SJSA1 (cell line): Measurements from ENCODE around the gene SIT1. TPM values are rescaled to one million over a fixed set of nuclear protein-coding genes. Genes with fewer than 3 reads are reported as not detected.
"Not testable (repeated sequence)": the region's sequence is repeated elsewhere in the genome, so short reads cannot be mapped to it uniquely, and the experiment has no call there.

Experiments
- DNase-seq, 2 experiments: peaks; one replicate each; pipeline ENCODE4 v3.0.0-alpha.2; 2015 to 2020; ENCODE audit warnings: low spot score in 2 of 2, low read depth in 1 of 2
- H3K27ac ChIP-seq: fragments of 250-450 bp; sonication (Bioruptor Pico); 2 replicates; pipeline ENCODE4 v1.5.1; 2020; ENCODE audit warnings: mild to moderate bottlenecking, moderate library complexity
- H3K27me3 ChIP-seq: fragments of 250-450 bp; sonication (Bioruptor Pico); replicated peaks from 2 replicates; pipeline ENCODE4 v1.5.1; 2020; ENCODE audit warnings: mild to moderate bottlenecking, moderate library complexity
- H3K36me3 ChIP-seq: fragments of 250-450 bp; sonication (Bioruptor Pico); 2 replicates; pipeline ENCODE4 v1.5.1; 2020; ENCODE audit warnings: mild to moderate bottlenecking
- H3K4me1 ChIP-seq: fragments of 250-450 bp; sonication (Bioruptor Pico); replicated peaks from 2 replicates; pipeline ENCODE4 v1.6.1; 2021; ENCODE audit warnings: mild to moderate bottlenecking
- H3K4me3 ChIP-seq: fragments of 250-450 bp; sonication (Bioruptor Pico); 2 replicates; pipeline ENCODE4 v1.5.1; 2020; ENCODE audit warnings: mild to moderate bottlenecking
- H3K9me3 ChIP-seq: fragments of 250-450 bp; sonication (Bioruptor Pico); replicated peaks from 2 replicates; pipeline ENCODE4 v1.5.1; 2020; ENCODE audit warnings: mild to moderate bottlenecking
- total RNA-seq: library from RNA; depleted of rRNA; stranded (reverse); fragments of >200 nt; shearing (Covaris generic); gene quantifications from 2 replicates; pipeline ENCODE4 v1.2.3, GENCODE V29; 2014

SIT1 gene
- total RNA-seq, 1 experiment from 2014 or later = not detected

DNA sequence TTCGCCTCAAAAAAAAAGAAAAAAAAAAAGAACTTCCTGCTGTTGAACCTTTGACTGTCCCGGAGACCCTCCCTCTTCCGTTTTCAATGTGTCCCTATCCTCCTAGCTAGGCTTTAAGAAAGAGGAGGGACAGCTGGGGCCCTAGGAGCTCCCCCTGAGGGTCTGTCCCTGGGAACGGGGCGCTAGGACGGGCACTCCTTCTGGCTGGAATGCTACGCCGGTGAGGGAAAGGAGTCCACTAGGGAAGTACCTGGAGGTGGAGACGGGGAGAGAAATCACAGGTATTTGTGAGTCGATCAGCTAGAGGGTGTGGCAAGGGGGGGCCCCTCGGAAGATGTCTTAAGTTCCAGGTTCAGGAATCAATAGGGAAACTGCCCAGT, 4.6 kb downstream of the SIT1 start:
- H3K4me1 ChIP-seq = peaks cover 6% of the 10 kb centered on the region; the same call in 1 of the 2 replicates
- no peaks in the 10 kb centered on the region for H3K36me3 ChIP-seq
- peak overlapping the region; percentile 45 for H3K4me3 ChIP-seq
- H3K27ac ChIP-seq = no peak overlapping the region
- no peaks in the 10 kb centered on the region for H3K27me3 ChIP-seq
- no peak for DNase-seq
- H3K9me3 ChIP-seq = no peaks in the 10 kb centered on the region

DNA sequence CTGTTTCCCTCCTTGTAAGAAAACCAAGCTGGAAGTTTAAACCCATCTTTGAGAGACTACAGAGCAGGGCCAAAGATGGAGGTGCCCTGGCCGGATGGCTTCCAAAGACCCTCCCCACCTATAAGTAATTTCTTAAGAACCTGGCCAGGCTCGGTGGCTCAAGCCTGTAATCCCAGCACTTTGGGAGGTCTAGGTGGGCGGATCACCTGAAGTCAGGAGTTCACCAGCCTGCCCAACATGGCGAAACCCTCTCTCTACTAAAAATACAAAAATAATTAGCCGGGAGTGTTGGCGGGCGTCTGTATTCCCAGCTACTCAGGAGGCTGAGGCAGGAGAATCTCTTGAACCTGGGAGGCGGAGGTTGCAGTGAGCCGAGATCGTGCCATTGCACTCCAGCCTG, 5.0 kb downstream of the SIT1 start:
- not testable (repeated sequence) for H3K4me3 ChIP-seq, H3K36me3 ChIP-seq, H3K4me1 ChIP-seq, H3K9me3 ChIP-seq, H3K27ac ChIP-seq, H3K27me3 ChIP-seq, DNase-seq

DNA sequence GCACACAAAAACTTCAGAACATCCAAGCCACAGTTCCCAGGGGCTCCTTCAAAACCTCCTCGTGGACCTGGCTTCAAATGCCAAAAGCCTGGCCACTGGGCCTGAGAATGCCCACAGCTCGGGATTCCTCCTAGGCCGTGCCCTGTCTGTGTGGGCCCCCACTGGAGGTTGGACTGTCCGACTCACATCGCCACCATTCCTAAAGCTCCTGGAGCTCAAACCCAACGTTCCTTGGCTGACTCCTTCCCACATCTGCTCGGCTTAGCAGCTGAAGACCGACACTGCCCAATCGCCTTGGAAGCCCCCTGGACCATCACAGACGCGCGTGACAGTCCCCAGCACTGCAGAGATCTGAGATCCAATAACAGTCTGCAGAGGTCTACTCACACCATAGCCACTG, 7.7 kb downstream of the SIT1 start:
- Histone ChIP-seq H3K27ac (no peak overlapping the region), H3K9me3 (no peaks in the 10 kb centered on the region), H3K4me1 (peaks cover 6% of the 10 kb centered on the region; the same call in 1 of the 2 replicates), H3K36me3 (no peaks in the 10 kb centered on the region), H3K27me3 (no peaks in the 10 kb centered on the region), H3K4me3 (no peak overlapping the region)
- no peak for DNase-seq

DNA sequence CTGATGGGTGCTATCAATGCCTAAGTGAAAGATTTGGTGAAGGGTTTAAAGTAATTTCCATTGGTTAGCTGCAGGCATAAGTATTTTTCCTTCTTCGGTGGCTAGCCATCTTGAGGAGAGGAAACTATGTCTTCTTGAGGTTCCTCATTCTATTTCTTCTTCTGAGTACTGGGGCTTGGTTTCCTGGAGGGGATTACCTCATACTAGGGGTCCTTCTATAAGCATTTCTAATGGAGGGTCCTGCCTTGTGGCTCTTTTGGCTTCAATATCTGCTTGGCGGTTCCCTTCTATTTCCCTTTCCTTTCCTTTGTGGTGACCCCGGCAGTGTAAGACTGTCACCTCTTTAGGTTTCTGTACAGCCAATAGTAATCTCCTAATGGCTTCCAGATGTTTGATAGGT, 9.3 kb downstream of the SIT1 start:
- not testable (repeated sequence) for H3K36me3 ChIP-seq, H3K4me3 ChIP-seq, H3K9me3 ChIP-seq, H3K27me3 ChIP-seq, H3K4me1 ChIP-seq, H3K27ac ChIP-seq, DNase-seq

DNA sequence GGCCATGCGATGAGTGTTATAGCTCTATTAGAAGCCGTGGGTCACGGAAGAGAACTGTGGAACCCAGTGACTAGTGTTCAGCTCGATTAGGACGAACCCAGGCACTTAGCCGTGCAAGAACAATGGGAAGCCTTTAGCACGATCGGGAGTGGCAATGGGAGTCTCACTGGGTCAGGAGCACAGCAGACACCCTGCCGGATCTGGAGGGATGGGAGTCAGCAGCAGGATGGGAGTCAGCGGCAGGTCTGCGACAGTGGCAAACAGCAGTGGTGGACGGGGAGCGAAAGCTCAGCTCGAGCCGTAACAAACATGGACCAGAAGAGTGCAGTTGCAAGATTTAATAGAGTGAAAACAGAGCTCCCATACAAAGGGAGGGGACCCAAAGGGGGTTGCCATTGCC, 10.3 kb downstream of the SIT1 start:
- H3K4me1 ChIP-seq, H3K27me3 ChIP-seq, H3K9me3 ChIP-seq, H3K4me3 ChIP-seq, H3K36me3 ChIP-seq, DNase-seq, H3K27ac ChIP-seq: not testable (repeated sequence)

DNA sequence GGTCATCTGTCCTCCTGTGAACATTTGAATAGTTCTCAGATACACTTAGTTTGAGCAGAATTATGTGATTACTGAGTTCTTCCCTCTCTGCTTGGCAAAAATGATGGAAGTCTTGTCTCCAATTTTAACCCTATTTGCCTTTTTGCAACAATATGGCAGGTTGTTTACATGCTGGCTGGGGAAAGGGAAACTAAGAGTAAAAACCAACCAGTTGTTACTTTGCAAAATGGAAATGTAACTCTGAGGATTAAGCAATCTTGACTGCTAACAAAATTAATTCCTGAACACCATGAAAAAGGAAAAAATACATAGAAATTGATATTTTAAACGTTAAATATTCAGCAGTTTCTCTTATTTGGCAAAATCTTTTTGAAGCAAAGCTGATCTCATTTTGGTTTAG, 11.1 kb downstream of the SIT1 start:
- Histone ChIP-seq H3K27me3 (no peaks in the 10 kb centered on the region), H3K36me3 (no peaks in the 10 kb centered on the region), H3K27ac (no peak overlapping the region), H3K4me3 (no peak overlapping the region), H3K4me1 (no peaks in the 10 kb centered on the region), H3K9me3 (no peaks in the 10 kb centered on the region)
- DNase-seq = no peak

DNA sequence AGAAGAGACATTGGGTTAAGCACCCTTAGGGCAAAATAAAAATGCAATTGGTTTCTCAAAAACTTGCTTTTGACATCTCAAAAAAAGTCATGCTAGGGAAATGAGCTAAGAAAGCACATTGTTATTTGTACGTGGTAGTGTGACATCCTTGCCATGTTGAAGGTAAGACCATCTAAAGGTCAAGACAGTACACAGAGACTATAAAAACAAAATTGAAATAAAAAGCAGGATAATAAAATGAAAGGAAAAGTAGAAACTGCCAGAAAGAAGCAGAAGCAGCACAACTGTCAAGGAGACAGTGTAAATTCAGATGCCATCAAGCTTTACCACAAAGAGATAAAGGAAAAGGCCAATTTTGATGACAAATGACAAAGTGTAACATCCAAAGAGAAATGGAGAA, 11.5 kb downstream of the SIT1 start:
- H3K27me3 ChIP-seq, H3K4me3 ChIP-seq, H3K36me3 ChIP-seq, H3K9me3 ChIP-seq, H3K27ac ChIP-seq, DNase-seq, H3K4me1 ChIP-seq: not testable (repeated sequence)

DNA sequence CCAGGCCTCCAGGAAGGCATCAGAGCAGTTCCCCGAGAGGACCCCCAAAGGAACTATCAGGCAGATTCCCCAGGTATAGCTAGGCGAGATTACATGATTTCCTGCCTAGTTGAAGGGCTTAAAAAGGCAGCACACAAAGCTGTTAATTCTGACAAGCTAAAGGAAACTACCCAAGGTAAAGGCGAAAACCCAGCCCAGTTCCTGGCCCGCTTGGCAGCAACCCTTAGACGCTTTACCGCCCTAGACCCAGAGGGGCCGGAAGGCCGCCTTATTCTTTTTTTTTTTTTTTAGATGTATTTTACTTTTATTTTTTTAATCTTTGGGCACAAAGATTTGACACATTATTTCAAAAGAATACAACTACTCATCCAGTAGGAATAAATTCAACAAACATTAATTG, 12.0 kb downstream of the SIT1 start:
- H3K36me3 ChIP-seq, H3K9me3 ChIP-seq, H3K4me1 ChIP-seq, DNase-seq, H3K4me3 ChIP-seq, H3K27ac ChIP-seq, H3K27me3 ChIP-seq: not testable (repeated sequence)

DNA sequence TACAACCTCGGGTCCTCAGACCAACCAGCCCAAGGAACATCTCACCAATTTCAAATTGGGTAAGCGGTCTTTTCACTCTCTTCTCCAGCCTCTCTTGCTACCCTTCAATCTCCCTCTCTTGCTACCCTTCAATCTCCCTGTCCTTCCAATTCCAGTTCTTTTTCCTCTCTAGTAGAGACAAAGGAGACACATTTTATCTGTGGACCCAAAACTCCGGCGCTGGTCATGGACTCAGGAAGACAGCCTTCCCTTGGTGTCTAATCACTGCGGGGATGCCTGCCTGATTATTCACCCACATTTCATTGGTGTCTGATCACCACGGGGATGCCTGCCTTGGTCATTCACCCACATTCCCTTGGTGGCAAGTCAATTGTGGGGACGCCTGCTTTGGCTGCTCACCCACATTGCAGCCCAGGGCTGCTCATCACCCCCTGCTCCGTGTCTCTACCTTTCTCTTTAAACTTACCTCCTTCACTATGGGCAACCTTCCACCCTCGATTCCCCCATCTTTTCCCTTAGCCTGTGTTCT, 13.2 kb downstream of the SIT1 start:
- H3K27me3 ChIP-seq, H3K4me1 ChIP-seq, H3K4me3 ChIP-seq, H3K36me3 ChIP-seq, H3K27ac ChIP-seq, DNase-seq, H3K9me3 ChIP-seq: not testable (repeated sequence)

DNA sequence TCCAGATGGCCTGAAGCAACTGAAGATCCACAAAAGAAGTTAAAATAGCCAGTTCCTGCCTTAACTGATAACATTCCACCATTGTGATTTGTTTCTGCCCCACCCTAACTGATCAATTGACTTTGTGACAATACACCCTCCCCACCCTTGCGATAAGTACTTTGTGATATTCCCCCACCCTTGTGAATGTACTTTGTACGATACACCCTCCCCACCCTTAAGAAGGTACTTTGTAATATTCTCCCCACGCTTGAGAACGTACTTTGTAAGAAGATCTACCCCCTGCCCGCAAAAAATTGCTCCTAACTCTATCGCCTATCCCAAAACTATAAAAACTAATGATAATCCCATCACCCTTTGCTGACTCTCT, 13.9 kb downstream of the SIT1 start:
- not testable (repeated sequence) for H3K4me1 ChIP-seq, H3K36me3 ChIP-seq, DNase-seq, H3K4me3 ChIP-seq, H3K27me3 ChIP-seq, H3K9me3 ChIP-seq, H3K27ac ChIP-seq

DNA sequence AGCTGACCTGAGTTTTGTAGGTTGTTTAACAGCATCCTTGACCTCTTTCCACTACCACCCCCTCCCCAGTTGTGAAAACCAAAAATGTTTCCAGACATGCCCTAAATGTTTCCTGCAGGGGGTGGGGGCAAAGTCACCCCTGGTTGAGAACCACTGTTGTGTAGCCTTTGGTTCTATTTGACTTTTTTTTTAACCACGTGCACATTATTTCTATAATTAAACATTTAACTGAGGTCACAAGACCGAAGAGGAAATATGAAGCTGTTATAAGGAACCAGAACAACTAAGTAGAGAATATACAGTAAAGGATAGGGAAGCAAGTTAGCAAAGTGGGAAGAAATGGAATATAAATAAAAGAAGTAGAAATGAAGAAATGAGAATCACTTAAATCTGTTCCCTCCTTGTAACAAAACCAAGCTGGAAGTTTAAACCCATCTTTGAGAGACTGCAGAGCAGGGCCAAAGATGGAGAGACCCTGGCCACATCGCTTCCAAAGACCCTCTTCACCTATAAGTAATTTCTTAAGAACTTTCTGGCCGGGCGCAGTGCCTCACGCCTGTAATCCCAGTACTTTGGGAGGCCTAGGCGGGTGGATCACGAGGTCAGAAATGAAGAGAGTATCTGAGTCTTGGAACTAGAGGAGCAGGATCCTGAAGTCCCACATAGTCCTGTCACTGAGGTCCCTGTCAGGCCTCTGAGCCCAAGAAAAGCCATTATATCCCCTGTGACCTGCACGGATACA, 14.4 kb downstream of the SIT1 start:
- Histone ChIP-seq H3K27ac (no peak overlapping the region), H3K4me3 (no peak overlapping the region), H3K4me1 (no peaks in the 10 kb centered on the region), H3K36me3 (no peaks in the 10 kb centered on the region), H3K9me3 (no peaks in the 10 kb centered on the region), H3K27me3 (no peaks in the 10 kb centered on the region)
- no peak for DNase-seq

DNA sequence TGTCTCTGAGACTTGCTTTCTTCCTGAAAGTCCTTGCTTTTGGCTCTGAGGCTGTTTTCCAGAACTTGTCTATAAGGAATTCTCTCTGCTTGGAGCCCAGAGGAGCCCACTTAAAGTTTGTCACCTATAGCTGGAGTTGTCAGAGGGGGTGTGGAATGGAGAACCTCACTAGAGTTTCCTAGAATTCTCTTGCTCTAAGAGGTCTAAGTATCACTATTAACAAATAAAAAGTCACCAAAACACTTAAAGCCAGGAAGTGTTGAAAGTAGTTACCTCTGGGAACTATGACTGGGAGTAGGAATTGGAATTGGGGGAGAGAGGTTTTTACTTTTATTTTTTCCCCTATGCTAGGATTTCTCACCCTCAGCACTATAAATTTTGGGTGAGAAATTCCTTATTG, 15.0 kb downstream of the SIT1 start:
- Histone ChIP-seq H3K27me3 (no peaks in the 10 kb centered on the region), H3K27ac (no peak overlapping the region), H3K9me3 (no peaks in the 10 kb centered on the region), H3K4me1 (no peaks in the 10 kb centered on the region), H3K36me3 (no peaks in the 10 kb centered on the region), H3K4me3 (no peak overlapping the region)
- DNase-seq = no peak

DNA sequence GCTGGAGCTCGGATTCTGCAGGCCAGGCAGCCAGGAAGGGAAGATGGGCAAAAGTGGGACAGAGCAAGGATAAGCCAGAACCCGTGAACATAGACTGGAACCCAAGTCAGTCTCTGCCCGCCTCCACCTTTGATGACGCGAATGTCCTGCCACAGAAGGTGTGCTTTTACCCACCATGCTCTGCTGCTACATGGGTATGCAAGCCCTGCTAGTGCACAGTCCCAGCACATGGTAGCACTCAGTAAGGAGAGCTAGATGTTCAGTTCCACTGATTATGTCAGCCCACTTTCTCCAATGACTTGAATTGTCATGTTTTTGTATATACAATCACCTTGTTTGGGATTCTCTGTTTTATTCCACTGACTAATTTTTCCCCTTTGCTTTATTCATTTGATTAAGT, 21.1 kb downstream of the SIT1 start:
- Histone ChIP-seq H3K4me3 (no peak overlapping the region), H3K4me1 (no peaks in the 10 kb centered on the region), H3K36me3 (no peaks in the 10 kb centered on the region), H3K9me3 (no peaks in the 10 kb centered on the region), H3K27ac (no peak overlapping the region), H3K27me3 (no peaks in the 10 kb centered on the region)
- DNase-seq = no peak

DNA sequence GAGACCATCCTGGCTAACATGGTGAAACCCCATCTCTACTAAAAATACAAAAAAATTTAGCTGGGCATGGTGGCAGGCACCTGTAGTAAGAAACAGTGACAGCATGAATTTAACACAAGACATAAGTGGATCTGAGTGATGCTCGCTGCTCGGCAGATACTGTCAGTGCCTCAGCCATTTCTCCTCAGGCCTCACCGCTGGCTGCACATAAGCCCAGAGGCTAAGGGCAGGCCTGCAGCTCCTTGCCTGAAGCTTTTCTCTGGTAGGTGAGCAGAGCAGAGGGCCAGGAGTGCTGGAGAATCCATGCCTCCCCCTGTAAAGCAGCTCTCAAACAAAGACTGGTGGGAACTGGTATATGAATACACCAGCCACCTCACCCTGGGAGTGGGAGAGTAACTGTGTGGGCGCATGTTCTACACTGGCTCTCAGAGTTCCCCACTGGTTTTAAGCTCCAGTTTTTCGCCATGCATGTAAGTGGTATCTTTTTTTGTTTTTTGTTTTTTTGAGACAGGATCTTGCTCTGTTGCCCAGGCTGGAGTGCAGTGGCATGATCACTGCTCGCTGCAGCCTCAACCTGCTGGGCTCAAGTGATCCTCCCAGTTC, 22.2 kb downstream of the SIT1 start:
- Histone ChIP-seq H3K4me3 (no peak overlapping the region), H3K27ac (no peak overlapping the region), H3K4me1 (no peaks in the 10 kb centered on the region), H3K9me3 (no peaks in the 10 kb centered on the region), H3K36me3 (no peaks in the 10 kb centered on the region), H3K27me3 (no peaks in the 10 kb centered on the region)
- DNase-seq = no peak

DNA sequence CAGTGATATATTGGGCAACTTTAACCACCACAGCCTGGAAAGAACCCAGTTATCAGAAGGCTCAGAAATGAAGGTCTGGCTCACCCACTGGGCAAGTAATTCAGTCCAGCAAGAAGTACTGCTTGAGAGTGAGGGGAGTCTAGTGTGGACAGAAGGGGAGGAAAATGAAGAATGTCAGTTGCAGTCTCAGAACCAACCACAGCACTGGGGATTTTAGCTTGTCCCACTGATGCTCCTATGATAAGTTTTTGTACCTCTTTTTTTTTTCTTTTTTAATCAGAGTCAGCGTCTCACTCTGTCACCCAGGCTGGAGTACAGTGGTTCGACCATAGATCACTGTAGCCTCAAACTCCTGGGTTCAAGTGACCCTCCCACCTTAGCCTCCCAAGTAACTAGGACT, 23.2 kb downstream of the SIT1 start:
- no peak overlapping the region for H3K4me3 ChIP-seq
- no peak overlapping the region for H3K27ac ChIP-seq
- H3K9me3 ChIP-seq = no peaks in the 10 kb centered on the region
- no peaks in the 10 kb centered on the region for H3K4me1 ChIP-seq
- no peak for DNase-seq
- no peaks in the 10 kb centered on the region for H3K27me3 ChIP-seq
- H3K36me3 ChIP-seq = no peaks in the 10 kb centered on the region
